ENCODE data around the gene DDX47. TPM values are rescaled to one million over a fixed set of nuclear protein-coding genes. Genes with fewer than 3 reads are reported as not detected.

DDX47 gene
- polyA plus RNA-seq, 1 of the 3 experiments (the other 2 are of a cell fraction), result 68.4 TPM

DNA sequence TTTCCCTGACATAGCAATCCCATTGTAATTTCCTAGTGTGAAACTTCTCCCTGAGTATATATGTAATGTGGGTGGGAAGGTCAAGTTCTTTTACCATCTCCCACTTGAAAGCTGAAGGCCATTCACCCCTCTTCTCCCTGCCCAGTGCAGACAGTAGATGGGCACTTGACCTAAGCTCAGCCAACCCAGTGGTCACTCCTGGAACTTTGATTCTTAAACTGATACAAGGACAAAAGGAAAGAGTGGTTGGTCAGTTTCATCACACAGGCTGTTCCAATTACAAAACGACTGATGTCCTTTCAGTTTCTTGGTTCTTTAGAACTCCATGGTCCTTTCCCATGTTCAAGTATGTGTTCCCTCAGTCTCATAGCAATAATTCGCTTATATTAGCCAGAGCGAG is 36.1 kb upstream of the DDX47 start:
- DNase-seq, result no peak
- TF ChIP-seq FOSL2 (IDR thresholded peaks at IDR 0.05; ENCODE audit: borderline replicate concordance, low read depth), result no peak
- TF ChIP-seq ELF1 (IDR thresholded peaks at IDR 0.05), result no peak
- TF ChIP-seq, protein P1, sequence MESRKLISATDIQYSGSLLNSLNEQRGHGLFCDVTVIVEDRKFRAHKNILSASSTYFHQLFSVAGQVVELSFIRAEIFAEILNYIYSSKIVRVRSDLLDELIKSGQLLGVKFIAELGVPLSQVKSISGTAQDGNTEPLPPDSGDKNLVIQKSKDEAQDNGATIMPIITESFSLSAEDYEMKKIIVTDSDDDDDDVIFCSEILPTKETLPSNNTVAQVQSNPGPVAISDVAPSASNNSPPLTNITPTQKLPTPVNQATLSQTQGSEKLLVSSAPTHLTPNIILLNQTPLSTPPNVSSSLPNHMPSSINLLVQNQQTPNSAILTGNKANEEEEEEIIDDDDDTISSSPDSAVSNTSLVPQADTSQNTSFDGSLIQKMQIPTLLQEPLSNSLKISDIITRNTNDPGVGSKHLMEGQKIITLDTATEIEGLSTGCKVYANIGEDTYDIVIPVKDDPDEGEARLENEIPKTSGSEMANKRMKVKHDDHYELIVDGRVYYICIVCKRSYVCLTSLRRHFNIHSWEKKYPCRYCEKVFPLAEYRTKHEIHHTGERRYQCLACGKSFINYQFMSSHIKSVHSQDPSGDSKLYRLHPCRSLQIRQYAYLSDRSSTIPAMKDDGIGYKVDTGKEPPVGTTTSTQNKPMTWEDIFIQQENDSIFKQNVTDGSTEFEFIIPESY (IDR thresholded peaks at IDR 0.05; ENCODE audit: borderline replicate concordance, low read depth), result no peak
- TF ChIP-seq CHD2 (IDR thresholded peaks at IDR 0.05; ENCODE audit: low read length, partially characterized antibody), result no peak
- no peak for TF ChIP-seq IRF3 (IDR thresholded peaks at IDR 0.05; ENCODE audit: low read depth, low read length)
- no peak for TF ChIP-seq GATA2 (CRISPR knock-in tag; IDR thresholded peaks at IDR 0.05)
- no peak for TF ChIP-seq SMC3 (IDR thresholded peaks at IDR 0.05; ENCODE audit: low read depth, low read length)
- TF ChIP-seq NRF1 (IDR thresholded peaks at IDR 0.05; ENCODE audit: low read depth, low read length), result no peak
- no peak for TF ChIP-seq YY1 (IDR thresholded peaks at IDR 0.05; ENCODE audit: low read depth)
- no peak for TF ChIP-seq TCF12 (IDR thresholded peaks at IDR 0.05)
- TF ChIP-seq, protein P2, sequence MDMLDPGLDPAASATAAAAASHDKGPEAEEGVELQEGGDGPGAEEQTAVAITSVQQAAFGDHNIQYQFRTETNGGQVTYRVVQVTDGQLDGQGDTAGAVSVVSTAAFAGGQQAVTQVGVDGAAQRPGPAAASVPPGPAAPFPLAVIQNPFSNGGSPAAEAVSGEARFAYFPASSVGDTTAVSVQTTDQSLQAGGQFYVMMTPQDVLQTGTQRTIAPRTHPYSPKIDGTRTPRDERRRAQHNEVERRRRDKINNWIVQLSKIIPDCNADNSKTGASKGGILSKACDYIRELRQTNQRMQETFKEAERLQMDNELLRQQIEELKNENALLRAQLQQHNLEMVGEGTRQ (IDR thresholded peaks at IDR 0.05; ENCODE audit: borderline replicate concordance, low read depth, low read length), result no peak
- TF ChIP-seq FOXJ3 (CRISPR knock-in tag; IDR thresholded peaks at IDR 0.05), result no peak
- TF ChIP-seq POLR2AphosphoS5 (IDR thresholded peaks at IDR 0.05; ENCODE audit: low read depth, low read length), result no peak
- TF ChIP-seq, protein P3, sequence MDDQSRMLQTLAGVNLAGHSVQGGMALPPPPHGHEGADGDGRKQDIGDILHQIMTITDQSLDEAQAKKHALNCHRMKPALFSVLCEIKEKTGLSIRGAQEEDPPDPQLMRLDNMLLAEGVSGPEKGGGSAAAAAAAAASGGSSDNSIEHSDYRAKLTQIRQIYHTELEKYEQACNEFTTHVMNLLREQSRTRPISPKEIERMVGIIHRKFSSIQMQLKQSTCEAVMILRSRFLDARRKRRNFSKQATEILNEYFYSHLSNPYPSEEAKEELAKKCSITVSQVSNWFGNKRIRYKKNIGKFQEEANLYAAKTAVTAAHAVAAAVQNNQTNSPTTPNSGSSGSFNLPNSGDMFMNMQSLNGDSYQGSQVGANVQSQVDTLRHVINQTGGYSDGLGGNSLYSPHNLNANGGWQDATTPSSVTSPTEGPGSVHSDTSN (IDR thresholded peaks at IDR 0.05), result no peak
- Histone ChIP-seq H3K27me3 (ENCODE audit: insufficient read depth) (no peaks in the 10 kb centered on the region), H3K9me3 (no peaks in the 10 kb centered on the region), H3K4me3 (ENCODE audit: low read depth in 2 of 2, low read length in 1 of 2) (no peak overlapping the region), H4K20me1 (ENCODE audit: insufficient read depth) (no peaks in the 10 kb centered on the region), H3K27ac (ENCODE audit: low read depth in 2 of 2, low read length in 1 of 2) (no peak overlapping the region), H3F3A (replicated peaks; ENCODE audit: insufficient read depth) (peaks cover 15% of the 10 kb centered on the region), H3K36me3 (replicated peaks in 1 of 2; ENCODE audit: control insufficient read depth in 1 of 2, insufficient read depth in 2 of 2, low read length in 1 of 2) (no peaks in the 10 kb centered on the region), H3K4me2 (no peak overlapping the region), H3K4me1 (ENCODE audit: control insufficient read depth in 1 of 2, insufficient read depth in 2 of 2, low read depth in 1 of 2, low read length in 1 of 2) (peaks cover 2 to 9% of the 10 kb centered on the region in 2 experiments; a peak in 3 of 4 replicates), H3K79me2 (ENCODE audit: insufficient read depth) (no peaks in the 10 kb centered on the region), H3K9ac (no peak overlapping the region), H2AFZ (ENCODE audit: low read depth) (no peak overlapping the region), H3K9me2 (no peaks in the 10 kb centered on the region)
- 83% methylated on average over 3 of the region's 3 CpGs for WGBS (ENCODE audit: low lambda C conversion rate)
- ChIA-PET POLR2A (no interaction called here), CTCF (no interaction called here)
